Measurements from ENCODE around the gene POLD4.
"Not testable (repeated sequence)": the region's sequence is repeated elsewhere in the genome, so short reads cannot be mapped to it uniquely, and the experiment has no call there.

Gene POLD4

DNA sequence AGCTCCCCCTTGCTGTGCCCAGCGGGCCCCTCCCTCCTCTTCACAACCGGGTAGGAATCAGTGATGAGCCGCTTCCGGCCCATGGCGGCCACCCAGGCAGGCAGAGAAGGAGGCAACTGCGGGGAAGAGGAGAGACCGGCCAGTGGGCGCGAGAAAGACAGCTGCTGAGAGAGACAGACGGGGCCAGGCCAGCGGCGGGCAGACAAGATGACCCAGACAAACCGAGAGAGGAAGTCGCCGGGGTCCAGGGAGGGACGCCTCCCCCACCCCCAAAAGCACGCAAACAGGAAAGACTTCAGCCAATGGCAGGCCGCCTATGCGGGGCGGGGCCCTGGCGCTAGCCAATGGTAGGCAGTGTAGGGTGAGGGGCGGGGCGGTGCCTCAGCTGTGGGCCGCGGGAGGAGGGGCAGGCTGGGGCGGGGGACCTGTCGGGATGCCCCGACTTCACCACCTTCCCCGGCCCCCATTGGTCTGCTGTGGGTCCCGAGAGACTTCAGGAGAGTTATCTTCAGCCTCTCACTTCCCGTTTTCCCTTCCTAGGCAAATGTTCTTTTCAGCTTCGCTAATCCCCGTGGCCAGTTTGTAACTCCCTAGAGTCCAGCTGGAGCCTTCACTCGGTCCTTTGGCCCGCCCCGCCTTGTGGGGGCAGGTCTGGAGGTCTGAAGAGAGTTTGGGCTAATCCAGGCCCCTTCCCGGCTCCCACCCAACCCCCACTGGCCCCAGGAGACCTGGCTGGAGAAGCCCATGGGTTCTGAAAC, at the start of gene POLD4:
Gene POLD4 (minus strand): TSS at position 230 of the 758 bp plus-strand sequence. CDS start 147 bp downstream, at position 83.
- peak; percentile 96 to 97 for DNase-seq (ENCODE audit: low read depth in 2 of 2)

- not testable (repeated sequence) for DNase-seq (ENCODE audit: low read depth in 2 of 2)
Measured at GRCh38 chr11:67403085-67403484, 49.7 kb upstream of the POLD4 start.

DNA sequence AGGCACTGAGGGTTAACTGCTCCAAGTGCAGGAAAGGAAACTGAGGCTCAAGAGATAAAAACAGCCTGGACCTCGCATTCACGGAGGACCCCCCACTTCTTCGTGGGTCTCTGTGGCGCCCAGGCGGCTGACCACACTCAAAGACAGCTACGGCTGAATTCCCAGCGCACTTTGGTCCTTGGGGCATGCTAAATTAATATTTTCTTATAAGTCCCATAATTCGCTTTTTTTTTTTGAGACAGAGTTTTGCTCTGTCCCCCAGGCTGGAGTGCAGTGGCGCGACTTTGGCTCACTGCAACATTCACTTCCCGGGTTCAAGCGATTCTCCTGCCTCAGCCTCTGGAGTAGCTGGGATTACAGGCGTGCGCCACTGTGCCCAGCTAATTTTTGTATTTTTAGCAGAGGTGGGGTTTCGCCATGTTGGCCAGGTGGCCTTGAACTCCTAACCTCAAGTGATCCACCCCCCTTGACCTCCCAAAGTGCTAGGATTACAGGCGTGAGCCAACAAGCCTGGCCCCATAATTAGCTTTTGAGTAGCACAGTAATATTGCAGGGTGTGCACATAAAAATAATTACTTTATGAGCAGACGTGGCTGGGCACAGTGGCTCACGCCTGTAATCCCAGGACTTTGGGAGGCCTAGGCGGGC, 49.0 kb upstream of the POLD4 start:
- DNase-seq (ENCODE audit: low read depth in 2 of 2), result not testable (repeated sequence)

GRCh38 chr11:67401495-67402191, 48.3 kb upstream of the POLD4 start, which contains the start of gene PPP1CA:
TSS of gene PPP1CA (minus strand) at chr11:67401858. CDS start at chr11:67401782, 76 bp downstream.
- DNase-seq (ENCODE audit: low read depth in 2 of 2), result peak; percentile 82 to 91

GRCh38 chr11:67400942-67401494, 47.7 kb upstream of the POLD4 start:
- DNase-seq (ENCODE audit: low read depth in 2 of 2), result no peak

DNA sequence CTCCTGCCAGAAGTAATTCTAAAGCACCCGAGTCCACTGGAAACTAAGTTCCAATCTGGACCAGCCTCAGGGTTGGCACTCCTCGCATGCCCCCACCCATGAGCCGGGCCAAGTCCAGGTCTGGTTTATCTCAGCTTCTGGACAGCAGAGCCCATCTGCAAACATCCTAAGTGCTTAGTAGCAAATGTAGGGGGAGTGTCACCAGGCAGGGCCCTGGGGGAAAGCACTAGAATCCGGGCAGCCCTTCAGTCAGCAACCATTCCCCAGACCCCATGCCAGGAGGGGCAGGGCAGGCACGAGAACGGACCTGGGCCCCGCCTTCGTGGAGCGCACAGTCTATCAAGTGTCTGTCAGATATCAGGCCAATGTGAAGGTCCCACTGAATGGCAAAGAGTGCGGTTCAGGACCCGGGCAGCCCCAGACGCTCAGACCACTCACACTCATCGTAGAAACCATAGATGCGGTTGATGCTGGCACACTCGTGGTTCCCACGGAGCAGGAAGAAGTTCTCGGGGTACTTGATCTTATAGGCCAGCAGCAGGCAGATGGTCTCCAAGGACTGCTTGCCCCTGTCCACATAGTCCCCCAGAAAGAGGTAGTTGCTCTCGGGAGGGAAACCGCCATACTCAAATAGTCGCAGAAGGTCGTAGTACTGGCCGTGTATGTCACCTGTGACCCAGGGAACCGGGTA, 47.0 kb upstream of the POLD4 start:
- DNase-seq (ENCODE audit: low read depth in 2 of 2), result no peak

DNA sequence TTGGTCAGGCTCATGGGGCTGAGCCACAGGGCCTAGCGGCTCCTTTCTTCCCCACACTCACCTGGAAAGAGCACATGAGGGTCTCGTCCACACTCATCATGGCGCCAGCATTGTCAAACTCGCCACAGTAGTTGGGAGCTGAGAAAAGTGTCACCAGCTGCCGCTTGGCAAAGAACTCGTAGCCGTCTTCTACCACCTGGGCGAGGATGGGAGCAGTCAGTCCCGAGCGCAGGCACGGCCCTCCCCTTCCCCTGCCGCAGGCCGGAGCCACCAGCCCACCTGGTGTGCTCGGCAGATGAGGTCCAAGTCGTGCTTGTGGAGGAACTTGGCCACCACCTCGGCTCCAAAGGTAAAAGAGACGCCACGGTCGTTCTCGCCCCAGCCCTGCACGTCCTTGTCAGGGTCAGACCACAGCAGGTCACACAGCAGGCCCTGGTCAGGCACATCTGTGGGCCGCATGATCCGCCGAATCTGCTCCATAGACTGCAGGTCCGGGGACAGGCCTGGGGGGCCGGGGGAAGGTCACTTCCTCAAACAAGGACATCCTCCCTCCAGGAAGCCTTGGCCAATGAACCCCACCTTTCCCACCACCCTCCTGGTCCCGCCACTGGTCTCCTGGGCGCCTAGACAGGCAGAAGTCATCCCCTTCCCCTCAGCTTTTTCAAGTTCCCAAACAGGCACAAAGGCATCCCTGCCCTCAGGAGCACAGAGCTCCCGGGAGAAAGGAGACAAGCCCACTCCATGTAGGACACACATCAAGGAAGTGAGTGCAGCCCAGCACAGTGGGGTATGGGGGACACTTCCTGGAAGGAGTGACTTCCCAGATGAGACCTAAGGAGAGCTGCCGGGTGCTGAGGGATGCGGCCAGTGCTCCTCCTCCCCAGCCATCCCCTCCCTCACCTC, 45.6 kb upstream of the POLD4 start:
- no peak for DNase-seq (ENCODE audit: low read depth in 2 of 2)

- no peak for DNase-seq (ENCODE audit: low read depth in 2 of 2)
Measured at GRCh38 chr11:67397986-67398660, 44.8 kb upstream of the POLD4 start.

DNA sequence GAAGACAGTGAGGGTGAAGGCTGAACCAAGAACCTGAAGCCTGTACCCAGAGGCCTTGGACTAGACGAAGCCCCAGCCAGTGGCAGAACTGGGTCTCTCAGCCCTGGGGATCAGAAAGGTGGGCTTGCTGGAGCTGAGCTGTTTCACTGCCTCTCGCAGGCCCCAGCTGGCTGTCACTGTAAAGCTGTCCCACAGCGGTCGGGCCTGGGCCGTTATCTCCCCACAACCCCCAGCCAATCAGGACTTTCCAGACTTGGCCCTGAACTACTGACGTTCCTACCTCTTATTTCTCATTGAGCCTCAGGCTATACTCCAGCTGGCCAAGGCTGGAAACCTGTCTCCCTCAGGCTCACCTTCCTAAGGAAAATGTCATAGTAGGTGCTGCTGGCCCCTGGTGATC, 44.2 kb upstream of the POLD4 start:
- DNase-seq (ENCODE audit: low read depth in 2 of 2), result no peak

GRCh38 chr11:67396587-67397389, 43.4 kb upstream of the POLD4 start:
- no peak for DNase-seq (ENCODE audit: low read depth in 2 of 2)

GRCh38 chr11:67396259-67396581, 42.9 kb upstream of the POLD4 start:
- no peak for DNase-seq (ENCODE audit: low read depth in 2 of 2)

- DNase-seq (ENCODE audit: low read depth in 2 of 2), result no peak
Measured at GRCh38 chr11:67395555-67396258, 42.4 kb upstream of the POLD4 start.

GRCh38 chr11:67393990-67394389, 40.6 kb upstream of the POLD4 start:
- no peak for DNase-seq (ENCODE audit: low read depth in 2 of 2)

- DNase-seq (ENCODE audit: low read depth in 2 of 2), result no peak
Measured at GRCh38 chr11:67393437-67393836, 40.1 kb upstream of the POLD4 start.

DNA sequence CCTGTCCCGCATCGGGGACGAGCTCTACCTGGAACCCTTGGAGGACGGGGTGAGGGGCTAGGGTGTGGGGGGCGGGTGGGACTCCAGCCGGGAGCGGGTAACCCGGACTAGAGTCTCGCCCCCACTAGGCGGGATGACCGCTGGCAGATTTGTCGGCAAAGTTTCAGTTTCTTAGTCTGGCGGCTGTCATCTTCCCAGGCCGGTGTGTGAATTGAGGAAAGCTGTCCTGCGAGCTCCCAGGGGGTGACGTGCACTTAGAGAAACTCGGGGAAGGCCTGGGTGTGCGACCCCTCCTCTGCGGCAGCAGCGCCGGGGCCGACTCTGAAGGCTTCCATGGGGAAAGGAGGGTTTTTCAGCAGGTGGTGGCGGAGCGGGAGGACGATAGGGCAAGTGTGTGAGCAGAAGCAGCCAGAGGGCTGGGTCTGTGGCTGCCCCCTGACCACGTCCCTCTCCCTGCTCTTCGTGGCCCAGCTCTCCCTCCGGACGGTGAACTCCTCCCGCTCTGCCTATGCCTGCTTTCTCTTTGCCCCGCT, 38.9 kb upstream of the POLD4 start:
- DNase-seq (ENCODE audit: low read depth in 2 of 2), result no peak

DNA sequence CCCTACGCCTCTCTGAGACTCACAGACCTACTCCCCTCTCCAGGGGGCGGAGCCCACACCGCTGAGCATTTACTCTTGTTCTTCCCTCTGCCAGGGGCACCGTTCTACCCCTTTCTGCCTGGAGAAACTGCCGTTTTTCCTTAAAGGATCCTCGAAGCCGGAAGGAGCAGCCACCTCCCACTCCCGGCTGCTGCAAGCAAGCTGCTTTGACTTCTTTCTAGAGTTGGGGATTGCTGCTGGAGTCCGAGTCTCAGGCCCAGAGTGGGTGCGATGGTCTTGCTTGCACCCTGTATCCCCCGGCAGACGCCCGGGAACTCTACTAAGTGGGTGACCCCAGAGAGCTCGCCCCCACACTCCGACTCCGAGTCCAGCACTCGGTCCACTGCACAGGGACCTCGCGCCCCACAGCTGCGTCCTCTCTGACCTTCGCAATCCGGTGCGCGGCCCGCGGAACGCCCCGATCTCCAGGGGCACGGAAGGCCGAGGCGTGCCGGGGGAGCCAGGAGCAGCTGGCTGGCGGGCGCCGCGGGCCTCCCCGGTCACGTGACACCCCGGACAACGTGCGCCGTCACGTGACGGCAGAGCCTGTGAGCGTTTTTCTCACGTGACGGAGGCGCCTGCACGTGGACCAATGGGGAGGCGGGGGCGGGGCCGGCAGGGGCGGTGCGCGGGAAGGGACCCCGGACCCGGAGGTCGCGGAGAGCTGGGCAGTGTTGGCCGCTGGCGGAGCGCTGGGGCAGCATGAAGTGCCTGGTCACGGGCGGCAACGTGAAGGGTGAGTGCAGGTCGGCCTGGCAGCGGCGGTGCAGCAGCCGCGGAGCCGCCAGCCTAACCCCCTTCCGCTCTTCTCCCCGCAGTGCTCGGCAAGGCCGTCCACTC, 38.2 kb upstream of the POLD4 start, which contains the start of gene RAD9A:
Gene RAD9A (plus strand): TSS at position 683 of the 879 bp plus-strand sequence. CDS start 59 bp downstream, at position 742.
- peak; percentile 91 to 94 for DNase-seq (ENCODE audit: low read depth in 2 of 2)

GRCh38 chr11:67390947-67391303, 37.6 kb upstream of the POLD4 start:
- no peak for DNase-seq (ENCODE audit: low read depth in 2 of 2)

Measured in stimulated activated CD8-positive, alpha-beta memory T cell treated with anti-CD3 and anti-CD28 coated beads, Interleukin-2, amount 100 ng/mL, for 48 hours (primary cell).